Caco-2 (cell line): ENCODE data around the gene TBC1D17. TPM values are rescaled to one million over a fixed set of nuclear protein-coding genes. Genes with fewer than 3 reads are reported as not detected.
A peak's percentile ranks its signal among the peaks of the same experiment; 100 is the strongest.

Experiments
- BruUV-seq: library from RNA; stranded (reverse); fragments of 400-500 nt; replicated peaks from 2 replicates; lab custom pipeline; 2021; lab: Mats Ljungman, UMichigan
- CTCF ChIA-PET: fragments of 300-600 bp; sonication (Branson Sonifier 250); formaldehyde crosslinking; loops from one replicate; lab custom pipeline; 2022; ENCODE audit warnings: antibody characterized with exemption; lab: Charles Lee
- POLR2A ChIA-PET: fragments of 300-600 bp; sonication (Branson Sonifier 250); formaldehyde crosslinking; loops from one replicate; lab custom pipeline; 2022; ENCODE audit warnings: antibody characterized with exemption; lab: Charles Lee
- DNase-seq, 2 experiments: peaks; one replicate each; pipeline versions ENCODE4 v3.0.0 to v3.0.0-alpha.2; 2020 to 2022
- H3K27me3 ChIP-seq: replicated peaks from 2 replicates; pipeline ENCODE4 v1.6.0; 2011; ENCODE audit warnings: low read length; ENCODE audit not compliant: control insufficient read depth, insufficient read depth
- H3K36me3 ChIP-seq: 2 replicates; pipeline ENCODE4 v1.5.1; 2011; ENCODE audit warnings: low read length; ENCODE audit not compliant: control insufficient read depth, insufficient read depth
- H3K4me1 ChIP-seq: fragments of 250-450 bp; sonication (Bioruptor Pico); 2 replicates; pipeline ENCODE4 v1.5.1; 2020; ENCODE audit warnings: mild to moderate bottlenecking
- H3K4me3 ChIP-seq: 2 replicates; pipeline ENCODE4 v1.5.1; 2011; ENCODE audit warnings: low read depth, mild to moderate bottlenecking, control low read depth, low read length
- H3K9me3 ChIP-seq: fragments of 250-450 bp; sonication (Bioruptor Pico); 2 replicates; pipeline ENCODE4 v1.5.1; 2020; ENCODE audit warnings: mild to moderate bottlenecking, moderate library complexity
- H3K27ac Mint-ChIP-seq: one replicate; pipeline ENCODE4 v1.8.0; 2022; ENCODE audit warnings: mixed read lengths; ENCODE audit not compliant: unreplicated experiment
- H3K27me3 Mint-ChIP-seq: one replicate; pipeline ENCODE4 v1.8.0; 2022; ENCODE audit warnings: mixed read lengths; ENCODE audit not compliant: insufficient read depth, unreplicated experiment
- H3K36me3 Mint-ChIP-seq: one replicate; pipeline ENCODE4 v1.8.0; 2022; ENCODE audit warnings: mild to moderate bottlenecking, mixed read lengths; ENCODE audit not compliant: insufficient read depth, unreplicated experiment
- H3K4me1 Mint-ChIP-seq: one replicate; pipeline ENCODE4 v1.8.0; 2022; ENCODE audit warnings: low read depth, mixed read lengths; ENCODE audit not compliant: unreplicated experiment
- H3K4me3 Mint-ChIP-seq: one replicate; pipeline ENCODE4 v1.8.0; 2022; ENCODE audit warnings: mild to moderate bottlenecking, moderate library complexity, mixed read lengths; ENCODE audit not compliant: unreplicated experiment
- H3K9me3 Mint-ChIP-seq: one replicate; pipeline ENCODE4 v1.8.0; 2022; ENCODE audit warnings: mixed read lengths; ENCODE audit not compliant: unreplicated experiment
- intact Hi-C: fragments of 100-400 bp; cut with micrococcal nuclease; formaldehyde crosslinking; loops from one replicate; pipeline ENCODE4 v1.10.0; 2022; ENCODE audit not compliant: unreplicated experiment
- total RNA-seq: library from RNA; stranded (reverse); gene quantifications from 2 replicates; pipeline ENCODE4 v1.2.3, GENCODE V29; 2022
- TF ChIP-seq, protein P1 (sequence below), 2 experiments: fragments of 200-600 bp in 1 of 2; IDR thresholded peaks; 1 replicate in 1 of 2; 2 replicates in 1 of 2; pipeline versions ENCODE4 v1.5.1 to v1.8.0; 2011 to 2022; ENCODE audit warnings: antibody characterized with exemption in 1 of 2, control low read depth in 1 of 2, inconsistent platforms in 1 of 2, low read depth in 1 of 2, low read length in 1 of 2, mild to moderate bottlenecking in 1 of 2, moderate library complexity in 1 of 2; ENCODE audit not compliant: insufficient read depth in 1 of 2, severe bottlenecking in 1 of 2, unreplicated experiment in 1 of 2

TBC1D17 gene
- total RNA-seq, 1 experiment from 2014 or later: 55.3 TPM

- Mint-ChIP-seq H3K4me1 (no peaks in the 10 kb centered on the region), H3K27ac (peak overlapping the region; percentile 45), H3K27me3 (no peaks in the 10 kb centered on the region), H3K9me3 (no peaks in the 10 kb centered on the region), H3K36me3 (peaks cover 96% of the 10 kb centered on the region), H3K4me3 (no peak overlapping the region)
- Histone ChIP-seq H3K4me1 (no peaks in the 10 kb centered on the region), H3K27me3 (no peaks in the 10 kb centered on the region), H3K36me3 (peaks cover 19% of the 10 kb centered on the region), H3K4me3 (no peak overlapping the region), H3K9me3 (no peaks in the 10 kb centered on the region)
- BruUV-seq: no TSS peak
- TF ChIP-seq, protein P1, sequence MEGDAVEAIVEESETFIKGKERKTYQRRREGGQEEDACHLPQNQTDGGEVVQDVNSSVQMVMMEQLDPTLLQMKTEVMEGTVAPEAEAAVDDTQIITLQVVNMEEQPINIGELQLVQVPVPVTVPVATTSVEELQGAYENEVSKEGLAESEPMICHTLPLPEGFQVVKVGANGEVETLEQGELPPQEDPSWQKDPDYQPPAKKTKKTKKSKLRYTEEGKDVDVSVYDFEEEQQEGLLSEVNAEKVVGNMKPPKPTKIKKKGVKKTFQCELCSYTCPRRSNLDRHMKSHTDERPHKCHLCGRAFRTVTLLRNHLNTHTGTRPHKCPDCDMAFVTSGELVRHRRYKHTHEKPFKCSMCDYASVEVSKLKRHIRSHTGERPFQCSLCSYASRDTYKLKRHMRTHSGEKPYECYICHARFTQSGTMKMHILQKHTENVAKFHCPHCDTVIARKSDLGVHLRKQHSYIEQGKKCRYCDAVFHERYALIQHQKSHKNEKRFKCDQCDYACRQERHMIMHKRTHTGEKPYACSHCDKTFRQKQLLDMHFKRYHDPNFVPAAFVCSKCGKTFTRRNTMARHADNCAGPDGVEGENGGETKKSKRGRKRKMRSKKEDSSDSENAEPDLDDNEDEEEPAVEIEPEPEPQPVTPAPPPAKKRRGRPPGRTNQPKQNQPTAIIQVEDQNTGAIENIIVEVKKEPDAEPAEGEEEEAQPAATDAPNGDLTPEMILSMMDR (IDR thresholded peaks at IDR 0.05; ENCODE audit: insufficient read depth in 1 of 2, low read depth in 1 of 2, low read length in 1 of 2, severe bottlenecking in 1 of 2, unreplicated experiment in 1 of 2): no peak
- no peak for DNase-seq
- ChIA-PET POLR2A (interaction anchor here (2.0 kb wide), 1 partner anchor 10 kb away, joined by 7 read pairs; no protein-coding TSS in a partner anchor), CTCF (no interaction called here)
- intact Hi-C loops: no loop called here
Measured at GRCh38 chr19:49859682-49860335, 17.7 kb upstream of the TBC1D17 start.

DNA sequence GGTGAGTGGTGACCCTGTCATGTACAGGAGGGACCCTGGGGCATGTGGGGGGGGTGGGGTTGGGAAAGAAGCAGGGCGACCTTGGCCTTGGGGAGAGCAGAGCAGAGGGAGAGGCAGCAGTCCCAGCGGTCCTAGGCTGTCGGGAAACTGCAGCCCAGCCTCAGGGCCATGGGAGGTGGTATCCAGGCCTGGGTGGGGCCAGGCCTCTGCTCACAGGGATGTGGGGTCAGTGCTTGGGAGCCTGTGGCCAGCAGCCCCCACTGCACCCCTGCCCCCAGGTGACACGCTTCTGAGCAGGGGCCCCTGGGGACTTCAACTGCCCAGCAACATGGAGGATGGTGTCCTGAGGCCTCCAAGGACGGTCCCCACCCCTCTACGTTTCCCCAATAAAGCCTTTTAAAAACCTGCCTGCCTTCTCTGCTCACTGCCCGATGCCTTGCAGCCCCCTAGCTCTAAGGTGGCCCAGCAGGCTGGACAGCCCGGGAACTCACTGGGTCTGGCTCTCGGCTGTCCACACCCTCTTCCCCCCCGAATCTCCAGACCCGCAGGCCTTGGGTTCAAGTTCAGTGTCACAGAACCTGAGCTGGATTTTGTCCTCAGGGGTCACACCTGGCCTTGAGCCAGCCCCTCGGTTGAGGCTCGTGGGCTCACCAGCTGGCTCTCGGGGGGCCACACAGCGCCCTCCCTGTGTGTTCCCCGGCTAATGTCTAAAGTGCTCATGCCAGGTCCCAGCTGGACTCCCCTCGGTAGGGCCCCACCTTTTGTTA, 17.0 kb upstream of the TBC1D17 start:
- Mint-ChIP-seq H3K27me3 (no peaks in the 10 kb centered on the region), H3K36me3 (peaks cover 96% of the 10 kb centered on the region), H3K9me3 (no peaks in the 10 kb centered on the region), H3K27ac (peak overlapping the region; percentile 45), H3K4me1 (peaks cover 6% of the 10 kb centered on the region), H3K4me3 (no peak overlapping the region)
- H3K36me3 ChIP-seq: peaks cover 19% of the 10 kb centered on the region
- DNase-seq: no peak
- intact Hi-C loops: no loop called here
- no peaks in the 10 kb centered on the region for H3K27me3 ChIP-seq
- H3K9me3 ChIP-seq: no peaks in the 10 kb centered on the region
- no peak overlapping the region for H3K4me3 ChIP-seq
- no TSS peak for BruUV-seq
- CTCF ChIA-PET: no interaction called here
- TF ChIP-seq, protein P1 (IDR thresholded peaks at IDR 0.05; ENCODE audit: insufficient read depth in 1 of 2, low read depth in 1 of 2, low read length in 1 of 2, severe bottlenecking in 1 of 2, unreplicated experiment in 1 of 2): no peak
- H3K4me1 ChIP-seq: no peaks in the 10 kb centered on the region; the same call in 1 of the 2 replicates
- POLR2A ChIA-PET: interaction anchor here (0.6 kb wide), 1 partner anchor 48 kb away, joined by 5 read pairs; no protein-coding TSS in a partner anchor

DNA sequence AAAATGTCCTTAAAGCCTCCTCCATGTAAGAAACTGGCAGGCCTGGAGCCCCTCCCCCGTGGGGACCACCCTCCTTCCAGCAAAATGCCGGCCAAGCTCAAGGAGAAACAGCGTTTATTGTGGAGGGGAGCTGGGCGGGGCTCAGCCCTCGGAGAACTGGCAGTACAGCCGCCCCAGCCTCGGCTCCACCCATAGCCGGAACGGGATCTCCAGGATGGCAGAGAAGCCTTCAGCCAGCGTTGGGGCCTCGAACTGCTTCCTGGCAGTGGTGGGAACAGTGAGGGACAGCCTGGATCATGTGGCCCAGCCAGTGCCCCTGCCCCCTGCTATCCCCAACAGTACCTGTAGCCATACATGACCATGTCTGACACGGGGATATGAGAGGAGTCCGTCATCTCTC, 16.4 kb upstream of the TBC1D17 start:
- intact Hi-C loops: no loop called here
- ChIA-PET CTCF (no interaction called here), POLR2A (interaction anchor here (0.6 kb wide), 1 partner anchor 48 kb away, joined by 5 read pairs; no protein-coding TSS in a partner anchor)
- DNase-seq: no peak
- Mint-ChIP-seq H3K4me1 (peaks cover 12% of the 10 kb centered on the region), H3K27ac (peak overlapping the region; percentile 45), H3K9me3 (no peaks in the 10 kb centered on the region), H3K36me3 (peaks cover 96% of the 10 kb centered on the region), H3K4me3 (no peak overlapping the region), H3K27me3 (no peaks in the 10 kb centered on the region)
- no peak overlapping the region for H3K4me3 ChIP-seq
- peaks cover 16% of the 10 kb centered on the region for H3K36me3 ChIP-seq
- no TSS peak for BruUV-seq
- H3K9me3 ChIP-seq: no peaks in the 10 kb centered on the region
- TF ChIP-seq, protein P1 (IDR thresholded peaks at IDR 0.05; ENCODE audit: insufficient read depth in 1 of 2, low read depth in 1 of 2, low read length in 1 of 2, severe bottlenecking in 1 of 2, unreplicated experiment in 1 of 2): no peak
- peaks cover 6% of the 10 kb centered on the region for H3K4me1 ChIP-seq
- no peaks in the 10 kb centered on the region for H3K27me3 ChIP-seq
